Renal cortex interstitium (tissue), 11 donors: Measurements from ENCODE around the gene SLC25A13. TPM values are rescaled to one million over a fixed set of nuclear protein-coding genes. Genes with fewer than 3 reads are reported as not detected.
"Not testable (repeated sequence)": the region's sequence is repeated elsewhere in the genome, so short reads cannot be mapped to it uniquely, and the experiment has no call there.

Experiments
- DNase-seq, 11 donors: peaks; one replicate each; pipeline ENCODE4 v3.0.0-alpha.2; 2013; ENCODE audit warnings: low read depth in 9 of 11, low spot score in 4 of 11; ENCODE audit errors: extremely low read depth in 1 of 11
- polyA plus RNA-seq, 3 donors: library from polyadenylated mRNA; unstranded; fragments of 120-200 nt; gene quantifications; one replicate each; pipeline ENCODE4 v1.2.1, GENCODE V29; 2013; ENCODE audit not compliant: insufficient read length in 3 of 3

Gene SLC25A13
- polyA plus RNA-seq, 3 donors: 39.4 to 46.4 (median 45.6) TPM

DNA sequence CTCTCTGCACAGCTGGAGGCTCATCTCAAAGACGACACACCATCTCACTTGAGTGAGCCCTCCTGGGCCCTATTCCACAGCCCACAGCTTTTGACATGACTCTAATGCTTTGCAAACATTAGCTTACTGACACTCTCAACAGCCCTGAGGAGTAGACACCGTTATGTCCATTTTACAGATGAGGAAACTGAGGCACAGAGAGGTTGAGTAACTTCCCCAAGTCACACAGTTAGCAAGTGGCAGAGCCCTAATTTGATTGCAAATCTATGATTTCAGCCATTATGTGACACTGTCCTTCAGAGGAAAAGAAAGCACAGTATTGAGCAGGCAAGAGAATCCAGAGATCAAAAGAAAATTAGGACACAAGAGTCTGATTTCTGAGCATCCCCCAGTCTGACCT is 16.0 kb downstream of the SLC25A13 start:
- no peak for DNase-seq

DNA sequence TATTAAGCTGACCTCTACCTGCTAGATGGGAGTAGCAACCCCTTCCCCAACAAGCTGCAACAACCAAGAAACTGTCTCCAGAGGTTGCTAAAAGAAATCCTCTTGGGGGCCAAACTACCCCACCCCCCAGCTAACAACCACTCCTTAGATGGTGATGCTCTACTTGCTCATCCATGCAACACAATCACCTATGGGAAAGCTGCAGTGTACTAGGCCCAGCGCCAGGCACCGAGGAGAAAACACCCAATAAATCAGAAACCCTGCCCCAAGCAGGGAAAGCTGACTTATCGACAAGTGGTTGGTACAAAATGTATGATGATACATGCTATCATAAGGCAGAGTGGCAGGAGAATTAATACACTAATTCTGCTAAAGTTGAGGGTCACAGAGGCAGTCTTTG is 17.3 kb downstream of the SLC25A13 start:
- no peak for DNase-seq

DNA sequence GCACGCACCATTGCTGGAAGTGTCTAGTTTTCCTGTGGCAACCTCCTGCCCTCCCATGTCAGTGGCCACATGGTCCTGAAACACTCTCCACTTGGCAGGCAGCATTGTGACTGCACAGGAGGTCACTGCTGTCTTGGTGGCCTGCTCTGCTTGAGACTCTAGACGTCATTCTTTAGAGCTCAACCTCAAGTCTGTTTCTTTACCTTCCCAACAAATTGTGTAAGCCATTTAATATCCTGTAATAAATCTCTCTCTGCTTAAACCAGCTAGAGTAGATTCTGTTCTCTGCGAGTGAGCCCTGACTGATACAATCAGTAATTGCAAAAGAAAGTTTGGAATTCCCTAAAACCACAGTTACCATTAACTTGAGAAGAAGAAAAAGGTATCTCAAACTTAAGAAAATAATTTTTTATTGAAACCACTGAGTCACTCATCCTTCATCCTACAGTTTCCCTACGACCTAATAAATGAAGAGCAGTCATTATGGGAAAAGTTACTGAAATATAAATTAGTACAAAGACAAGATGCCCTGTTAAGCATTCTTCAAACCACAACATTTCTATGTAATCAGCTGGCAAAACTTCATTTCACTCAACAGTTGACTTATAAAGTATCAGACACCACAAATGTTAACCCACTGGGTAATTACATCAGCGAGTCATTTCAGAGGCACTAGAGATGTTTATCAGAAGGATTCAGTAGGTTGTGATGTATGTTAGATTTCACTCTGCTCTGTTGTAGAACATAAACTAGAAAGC is 18.0 kb downstream of the SLC25A13 start:
- DNase-seq: no peak

DNA sequence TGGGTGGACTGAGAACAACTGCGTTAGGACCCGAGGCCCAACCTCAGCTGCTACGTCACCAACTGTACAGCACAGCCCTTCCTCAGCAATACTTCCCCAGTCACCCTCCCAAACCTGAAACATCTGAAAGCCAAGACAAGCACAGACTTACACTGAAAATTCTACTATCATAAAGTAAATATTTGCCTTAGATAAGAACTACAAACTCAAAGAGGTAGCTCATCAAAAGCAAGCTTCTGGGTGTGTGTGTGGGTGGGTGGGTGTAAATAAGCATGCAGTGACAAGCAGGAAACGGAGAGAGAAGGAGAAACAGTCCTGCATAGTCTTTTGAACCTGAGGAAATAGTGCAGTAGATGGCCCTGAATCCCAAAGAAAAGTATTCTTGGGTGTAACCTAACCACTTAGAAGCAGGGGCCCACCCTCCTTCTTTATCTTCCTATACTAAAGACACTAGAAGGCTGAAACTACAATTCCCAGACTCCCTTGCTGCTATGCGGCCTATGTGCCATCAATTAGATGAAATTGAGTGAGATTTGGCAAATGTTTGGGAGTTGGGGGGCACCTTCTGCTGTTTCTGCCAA is 18.7 kb downstream of the SLC25A13 start:
- no peak for DNase-seq

DNA sequence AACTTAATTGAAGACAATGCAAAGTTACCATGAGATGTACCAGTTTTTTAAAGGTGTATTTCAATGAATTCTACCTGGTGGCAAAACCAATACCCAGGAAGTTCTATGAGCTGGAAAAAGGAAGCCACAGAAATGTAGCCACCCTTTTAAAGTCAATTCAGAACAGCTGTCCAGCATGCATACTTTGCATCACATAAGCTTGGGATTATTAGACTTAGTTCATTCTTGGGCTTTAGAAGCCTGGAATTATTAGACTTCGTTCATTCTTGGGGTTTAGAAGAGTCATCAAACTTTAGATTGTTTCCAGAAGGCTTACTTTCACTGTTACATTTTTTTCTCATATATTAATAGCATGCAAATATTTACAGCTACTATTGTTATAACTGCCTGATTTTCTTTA is 20.9 kb downstream of the SLC25A13 start:
- DNase-seq: no peak

DNA sequence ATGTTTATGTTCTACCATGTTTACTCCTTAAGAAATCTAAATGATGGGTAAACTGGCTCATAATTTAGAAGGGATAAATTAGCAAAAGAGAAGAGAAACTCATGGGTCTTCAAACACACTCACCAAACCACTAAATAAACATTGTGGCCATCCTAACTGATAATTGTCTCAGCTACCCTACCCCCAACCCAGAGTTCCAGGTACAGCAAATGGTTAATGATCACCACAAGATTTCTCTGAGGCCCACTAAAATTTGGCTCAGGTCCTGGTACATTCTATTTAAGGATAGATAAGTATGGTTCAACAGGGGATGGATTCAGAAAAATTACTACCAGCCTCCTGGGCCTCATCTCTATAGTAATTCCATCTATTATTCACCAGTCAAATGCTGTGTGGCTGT is 21.4 kb downstream of the SLC25A13 start:
- no peak for DNase-seq

DNA sequence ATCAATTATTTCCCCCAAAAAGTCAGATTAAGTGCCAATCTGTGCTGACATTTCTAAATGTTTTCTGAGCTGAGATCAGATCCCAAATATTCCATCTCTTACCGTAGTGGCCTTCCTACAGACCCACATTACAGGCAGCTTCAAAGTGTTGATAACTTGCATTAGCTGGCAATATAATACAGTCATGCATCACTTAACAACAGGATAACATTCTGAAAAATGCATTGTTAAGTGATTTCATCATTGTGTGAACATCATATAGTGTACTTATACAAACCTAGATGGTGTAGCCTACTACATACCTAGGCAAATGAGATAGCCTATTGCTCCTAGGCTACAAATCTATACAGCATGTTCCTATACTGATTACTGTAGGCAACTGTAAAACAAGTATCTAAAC is 22.4 kb downstream of the SLC25A13 start:
- DNase-seq: no peak

DNA sequence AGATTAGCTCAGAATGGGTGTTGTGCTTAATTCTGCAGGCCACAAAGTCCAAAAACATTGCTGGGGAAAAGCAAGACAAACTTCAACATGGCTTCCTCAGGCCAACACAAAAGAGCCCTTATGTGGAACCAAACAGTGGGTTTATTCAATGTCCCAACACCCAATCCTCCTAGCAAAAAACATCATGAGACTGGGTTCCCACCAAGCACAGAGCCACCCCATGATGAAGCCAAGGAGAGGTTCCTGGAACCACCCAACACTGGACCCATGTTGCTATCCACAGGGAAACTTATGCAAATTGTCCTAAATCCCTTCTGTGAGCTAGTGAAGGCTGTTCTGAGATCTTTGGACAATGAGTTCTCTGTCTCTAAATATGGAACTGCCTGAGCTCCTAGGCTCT is 24.0 kb downstream of the SLC25A13 start:
- DNase-seq: no peak

DNA sequence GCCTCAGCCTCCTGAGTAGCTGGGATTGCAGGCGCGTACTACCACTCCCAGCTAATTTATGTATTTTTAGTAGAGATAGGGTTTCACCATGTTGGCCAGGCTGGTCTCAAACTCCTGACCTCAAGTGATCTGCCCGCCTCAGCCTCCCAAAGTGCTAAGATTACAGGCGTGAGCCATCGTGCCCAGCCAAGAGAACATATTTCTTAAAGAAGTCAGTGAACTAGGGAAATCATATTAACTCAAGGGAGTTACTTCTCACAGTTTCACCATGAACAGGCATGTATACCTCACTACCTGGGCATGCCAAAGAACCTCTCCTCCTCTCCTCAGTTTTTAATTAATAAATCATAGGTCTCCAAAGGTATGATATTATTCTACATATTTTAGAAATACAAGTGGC is 24.5 kb downstream of the SLC25A13 start:
- DNase-seq: not testable (repeated sequence)

DNA sequence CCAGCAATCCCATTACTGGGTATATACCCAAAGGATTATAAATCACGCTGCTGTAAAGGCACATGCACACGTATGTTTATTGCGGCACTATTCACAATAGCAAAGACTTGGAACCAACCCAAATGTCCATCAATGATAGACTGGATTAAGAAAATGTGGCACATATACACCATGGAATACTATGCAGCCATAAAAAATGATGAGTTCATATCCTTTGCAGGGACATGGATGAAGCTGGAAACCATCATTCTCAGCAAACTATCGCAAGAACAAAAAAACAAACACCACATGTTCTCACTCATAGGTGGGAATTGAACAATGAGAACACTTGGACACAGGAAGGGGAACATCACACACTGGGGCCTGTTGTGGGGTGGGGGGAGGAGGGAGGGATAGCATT is 28.0 kb downstream of the SLC25A13 start:
- DNase-seq: not testable (repeated sequence)

DNA sequence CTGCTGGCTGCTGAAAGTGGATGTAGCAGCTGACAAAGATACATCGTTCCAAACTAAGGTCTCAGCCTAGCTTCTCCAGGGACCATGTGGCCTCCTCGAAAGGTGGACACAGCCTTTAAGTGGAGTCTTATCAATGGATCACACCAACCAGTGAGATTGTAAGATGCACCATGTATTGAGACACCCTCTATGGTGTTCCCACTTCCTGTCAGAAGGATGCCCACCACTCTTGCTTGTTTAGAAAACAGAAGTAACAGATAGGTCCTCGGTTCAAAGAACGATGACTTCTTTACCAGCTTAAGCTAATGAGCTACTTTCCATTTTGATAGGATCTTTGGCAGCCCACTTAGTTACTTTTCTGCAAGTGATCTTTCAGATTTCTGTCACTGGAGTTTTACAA is 34.3 kb downstream of the SLC25A13 start:
- DNase-seq: no peak

DNA sequence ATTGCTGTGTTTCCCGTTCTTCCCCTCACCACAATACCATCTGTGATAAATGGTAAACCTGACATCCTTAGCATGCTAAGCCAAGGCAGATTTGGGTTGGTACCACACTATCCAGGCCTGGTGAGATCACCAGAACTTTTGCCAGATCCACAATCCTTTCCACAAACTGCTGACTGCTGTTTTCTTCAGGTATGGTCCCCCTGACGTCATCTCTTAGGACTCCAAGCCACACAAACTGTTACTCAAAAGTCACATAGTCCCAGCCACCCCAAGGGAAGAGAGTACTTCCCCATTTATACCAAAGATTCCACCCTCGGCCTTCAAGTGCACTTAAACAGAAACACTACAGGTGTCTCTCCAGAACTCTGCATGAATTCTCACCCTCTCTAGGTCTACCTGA is 34.8 kb downstream of the SLC25A13 start:
- DNase-seq: no peak

DNA sequence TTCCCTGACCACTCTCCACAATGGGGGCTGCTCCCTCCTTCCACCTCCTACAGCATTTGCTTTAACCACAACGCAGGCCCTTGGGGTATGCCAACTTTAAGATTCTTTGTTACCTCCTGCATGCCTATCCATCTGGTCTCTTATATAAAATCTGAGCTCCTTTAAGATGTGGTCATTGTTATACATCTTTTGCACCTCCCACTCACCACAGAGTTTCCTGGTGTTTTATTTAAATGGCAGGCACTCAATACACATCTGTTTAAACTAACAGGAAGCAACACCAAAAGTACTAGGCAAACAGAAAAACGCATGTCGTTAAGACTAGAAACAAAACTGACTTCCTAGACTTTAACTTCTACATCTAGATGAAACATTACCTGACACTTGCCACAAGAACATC is 36.3 kb downstream of the SLC25A13 start:
- DNase-seq: no peak

DNA sequence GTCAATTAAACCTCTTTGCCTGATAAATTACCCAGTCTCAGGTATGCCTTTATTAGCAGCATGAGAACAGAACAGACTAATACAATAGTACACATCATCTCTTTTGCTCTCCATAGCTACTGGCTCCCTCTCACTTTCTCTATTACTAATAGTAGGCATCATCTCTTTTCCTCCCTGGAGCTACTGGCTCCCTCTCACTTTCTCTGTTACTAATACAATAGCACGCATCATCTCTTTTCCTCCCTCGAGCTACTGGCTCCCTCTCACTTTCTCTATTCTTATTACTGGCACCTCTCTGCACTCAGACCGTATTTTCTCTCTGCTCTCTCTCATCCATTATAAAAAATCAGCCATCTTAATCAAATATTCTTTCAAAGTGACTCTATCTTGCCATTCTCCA is 37.1 kb downstream of the SLC25A13 start:
- no peak for DNase-seq

DNA sequence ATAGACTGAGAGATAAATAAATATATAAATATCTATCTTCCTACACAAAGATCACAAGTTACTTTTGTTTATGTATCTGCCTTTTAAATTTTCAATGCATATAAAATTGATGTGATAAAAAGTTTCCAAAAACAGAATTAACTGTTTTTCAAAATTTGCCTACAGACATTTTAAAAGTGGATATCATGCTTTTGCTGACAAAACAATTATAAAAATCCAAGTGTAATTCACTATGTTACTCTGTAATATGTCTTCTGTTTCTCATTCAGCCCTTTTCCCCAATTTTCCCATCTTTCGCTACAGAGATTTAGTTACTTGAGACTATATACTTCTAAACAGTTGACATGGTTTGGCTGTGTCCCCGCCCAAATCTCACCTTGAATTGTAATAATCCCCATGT is 37.7 kb downstream of the SLC25A13 start:
- DNase-seq: no peak

DNA sequence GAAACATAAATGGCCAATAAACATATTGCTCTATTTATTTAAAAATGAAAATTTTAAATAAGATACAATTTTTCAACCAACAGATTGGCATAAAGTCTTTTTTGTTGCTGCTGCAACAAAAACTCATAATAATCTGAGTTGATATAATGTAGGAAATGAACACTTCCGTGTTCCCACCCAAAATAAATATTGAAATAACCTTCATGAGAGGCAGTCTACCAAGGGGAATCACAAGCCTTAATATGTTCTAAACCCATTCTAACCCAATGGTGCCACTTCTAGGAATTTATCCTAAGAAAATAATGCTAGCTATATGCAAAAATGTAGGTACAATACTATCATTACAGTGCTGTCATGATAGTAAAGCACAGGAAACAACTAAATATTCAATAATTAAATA is 39.1 kb downstream of the SLC25A13 start:
- DNase-seq: no peak

DNA sequence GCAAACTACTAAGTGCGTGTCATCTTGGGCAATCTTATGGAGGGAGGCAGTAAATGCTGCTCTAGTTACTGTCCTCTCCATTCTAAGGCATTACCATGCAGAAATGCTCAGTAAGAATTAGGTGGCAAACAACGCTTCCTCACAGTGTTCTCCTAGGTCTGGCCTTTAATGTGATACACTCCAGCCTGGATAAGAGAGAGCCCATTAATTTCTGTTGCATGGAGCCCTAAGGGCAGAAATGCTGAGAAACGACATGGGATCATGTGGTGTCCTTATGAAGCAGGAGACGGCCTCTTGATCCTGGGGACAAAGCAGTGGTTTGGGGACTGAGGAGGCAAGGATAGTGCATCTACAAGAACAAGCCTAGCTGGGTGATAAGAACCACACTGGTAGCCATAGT is 44.0 kb downstream of the SLC25A13 start:
- DNase-seq: no peak

DNA sequence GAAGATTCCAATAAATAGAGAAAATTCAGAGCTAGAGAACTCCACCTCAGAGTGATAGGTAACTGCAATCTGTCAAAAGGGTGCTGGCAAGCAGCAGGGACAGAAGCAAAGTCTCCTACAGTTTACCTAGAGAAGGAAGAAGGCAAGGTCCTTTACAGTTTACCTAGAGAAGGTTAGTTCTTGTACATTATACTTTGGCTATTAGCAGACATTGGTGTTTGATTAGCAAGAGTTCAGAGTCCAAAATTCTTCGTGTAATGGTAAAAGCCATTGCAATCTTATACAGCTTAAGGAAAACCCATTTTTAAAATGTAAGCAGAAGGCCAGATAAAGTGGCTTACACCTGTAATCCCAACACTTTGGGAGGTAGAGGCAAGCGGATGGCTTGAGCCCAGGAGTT is 45.9 kb downstream of the SLC25A13 start:
- DNase-seq: no peak

DNA sequence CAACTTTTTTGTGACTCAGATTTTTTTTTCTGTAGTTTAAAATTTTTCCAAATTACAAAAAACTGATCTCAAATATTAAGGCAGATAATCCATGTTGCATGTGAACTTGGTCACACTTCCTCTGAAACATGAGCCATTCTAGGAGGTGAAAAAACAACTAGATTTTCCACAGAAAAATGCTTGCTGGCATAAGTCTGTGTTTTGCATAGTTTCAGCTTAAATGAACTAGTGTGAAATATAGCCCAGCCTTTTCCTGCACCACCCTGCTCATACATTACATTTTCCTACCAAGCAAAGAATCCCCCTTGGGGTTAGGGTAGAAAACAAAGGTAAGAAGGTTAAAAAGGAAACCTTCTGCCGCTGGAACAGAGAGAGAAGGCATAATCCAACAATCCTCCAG is 48.2 kb downstream of the SLC25A13 start:
- no peak for DNase-seq

DNA sequence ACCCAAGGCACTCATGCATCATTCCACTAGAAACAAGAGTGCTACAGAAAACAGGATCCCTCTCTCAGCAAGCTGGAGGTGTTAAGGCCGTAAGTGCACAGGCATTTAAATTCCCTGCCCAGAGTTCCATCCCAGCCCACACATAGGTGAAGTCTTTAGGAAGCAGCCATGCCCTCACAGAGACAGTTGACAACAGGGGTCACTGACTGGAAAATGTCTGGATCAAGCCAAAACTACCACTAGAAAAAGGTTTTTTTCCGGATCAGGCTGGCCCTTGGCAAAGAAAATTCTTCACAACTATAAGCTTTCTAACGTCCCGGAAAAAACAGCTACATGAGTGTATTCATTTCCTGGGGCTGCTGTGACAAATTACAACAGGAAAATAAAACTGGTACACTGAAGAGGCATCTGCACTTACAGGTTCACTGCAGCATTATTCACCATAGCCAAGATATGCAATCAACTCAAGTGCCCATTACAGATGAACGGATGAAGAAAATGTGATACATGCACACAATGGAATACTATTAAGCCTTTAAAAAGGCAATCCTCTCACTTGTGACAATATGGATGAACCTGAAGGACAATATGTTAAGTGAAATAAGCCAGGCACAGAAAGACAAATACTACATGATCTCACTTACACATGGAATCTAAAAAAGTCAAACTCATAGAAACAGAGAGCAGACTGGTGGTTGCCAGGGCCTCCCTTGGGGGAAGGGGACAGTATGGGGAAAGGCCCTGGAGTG is 52.5 kb downstream of the SLC25A13 start:
- DNase-seq: no peak
